Measurements from ENCODE around the gene PACS1. TPM values are rescaled to one million over a fixed set of nuclear protein-coding genes. Genes with fewer than 3 reads are reported as not detected.

The PACS1 gene
- total RNA-seq, 1 donor from 2014 or later = 86.9 TPM

DNA sequence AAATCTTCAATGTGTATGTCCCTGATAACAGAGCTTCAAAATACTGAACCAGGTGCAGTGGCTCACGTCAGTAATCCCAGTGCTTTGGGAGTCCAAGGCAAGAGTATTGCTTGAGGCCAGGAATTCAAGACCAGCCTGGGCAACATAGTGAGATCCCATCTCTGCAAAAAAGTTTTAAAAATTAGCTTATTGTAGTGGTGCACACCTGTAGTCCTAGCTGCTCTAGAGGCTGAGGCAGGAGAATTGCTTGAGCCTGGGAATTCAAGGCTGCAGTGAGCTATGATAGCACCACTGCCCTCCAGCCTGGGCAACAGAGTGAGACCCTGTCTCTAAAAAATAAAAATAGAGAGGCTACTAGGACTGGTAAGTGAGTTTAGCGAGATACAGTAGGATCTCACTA is 84.0 kb downstream of the PACS1 start:
- no peaks in the 10 kb centered on the region for H3K36me3 ChIP-seq (ENCODE audit: insufficient read depth, low read length)
- peaks cover 4% of the 10 kb centered on the region for H3K79me2 ChIP-seq (ENCODE audit: insufficient read depth, low read length)
- H3K4me3 ChIP-seq (ENCODE audit: insufficient read depth, low read depth, low read length) = no peak overlapping the region
- H3K36me3 Mint-ChIP-seq (ENCODE audit: low read depth, unreplicated experiment) = no peaks in the 10 kb centered on the region
- peaks cover 14% of the 10 kb centered on the region for H3K4me1 Mint-ChIP-seq (ENCODE audit: low read depth, unreplicated experiment)
- H3K27ac Mint-ChIP-seq (ENCODE audit: unreplicated experiment) = no peak overlapping the region
- no peak overlapping the region for H3K4me2 ChIP-seq (ENCODE audit: low read length)
- no peaks in the 10 kb centered on the region for H3K27me3 Mint-ChIP-seq (ENCODE audit: low read depth, unreplicated experiment)
- no peak overlapping the region for H2AFZ ChIP-seq (ENCODE audit: low read depth, low read length)
- H4K20me1 ChIP-seq (ENCODE audit: insufficient read depth, low read length) = peaks cover 31% of the 10 kb centered on the region
- H3K9ac ChIP-seq (ENCODE audit: low read length) = no peak overlapping the region
- no peak overlapping the region for H3K4me3 Mint-ChIP-seq (ENCODE audit: unreplicated experiment)
- H3K27me3 ChIP-seq (ENCODE audit: insufficient read depth, low read length) = no peaks in the 10 kb centered on the region
- no peaks in the 10 kb centered on the region for H3K4me1 ChIP-seq (ENCODE audit: insufficient read depth, low read length)
- no peak overlapping the region for H3K27ac ChIP-seq (ENCODE audit: low read depth, low read length)
- H3K9me3 ChIP-seq (ENCODE audit: insufficient read depth, low read depth, low read length) = no peaks in the 10 kb centered on the region
- no peak for DNase-seq (ENCODE audit: low read depth)
- FAIRE-seq = no peak
- TF ChIP-seq, protein P1, sequence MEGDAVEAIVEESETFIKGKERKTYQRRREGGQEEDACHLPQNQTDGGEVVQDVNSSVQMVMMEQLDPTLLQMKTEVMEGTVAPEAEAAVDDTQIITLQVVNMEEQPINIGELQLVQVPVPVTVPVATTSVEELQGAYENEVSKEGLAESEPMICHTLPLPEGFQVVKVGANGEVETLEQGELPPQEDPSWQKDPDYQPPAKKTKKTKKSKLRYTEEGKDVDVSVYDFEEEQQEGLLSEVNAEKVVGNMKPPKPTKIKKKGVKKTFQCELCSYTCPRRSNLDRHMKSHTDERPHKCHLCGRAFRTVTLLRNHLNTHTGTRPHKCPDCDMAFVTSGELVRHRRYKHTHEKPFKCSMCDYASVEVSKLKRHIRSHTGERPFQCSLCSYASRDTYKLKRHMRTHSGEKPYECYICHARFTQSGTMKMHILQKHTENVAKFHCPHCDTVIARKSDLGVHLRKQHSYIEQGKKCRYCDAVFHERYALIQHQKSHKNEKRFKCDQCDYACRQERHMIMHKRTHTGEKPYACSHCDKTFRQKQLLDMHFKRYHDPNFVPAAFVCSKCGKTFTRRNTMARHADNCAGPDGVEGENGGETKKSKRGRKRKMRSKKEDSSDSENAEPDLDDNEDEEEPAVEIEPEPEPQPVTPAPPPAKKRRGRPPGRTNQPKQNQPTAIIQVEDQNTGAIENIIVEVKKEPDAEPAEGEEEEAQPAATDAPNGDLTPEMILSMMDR (IDR thresholded peaks at IDR 0.05; ENCODE audit: insufficient read depth, low read depth, low read length) = no peak
- TF ChIP-seq EZH2 (IDR thresholded peaks at IDR 0.05; ENCODE audit: insufficient read depth, low read length) = no peak
- H3K9me3 Mint-ChIP-seq (ENCODE audit: unreplicated experiment) = no peaks in the 10 kb centered on the region

GRCh38 chr11:66155387-66156073 is 85.5 kb downstream of the PACS1 start:
- Histone ChIP-seq H2AFZ (ENCODE audit: low read depth, low read length) (no peak overlapping the region), H3K4me2 (ENCODE audit: low read length) (no peak overlapping the region), H3K27ac (ENCODE audit: low read depth, low read length) (no peak overlapping the region), H3K9ac (ENCODE audit: low read length) (no peak overlapping the region), H3K36me3 (ENCODE audit: insufficient read depth, low read length) (no peaks in the 10 kb centered on the region), H3K4me3 (ENCODE audit: insufficient read depth, low read depth, low read length) (no peak overlapping the region), H4K20me1 (ENCODE audit: insufficient read depth, low read length) (peaks cover 35% of the 10 kb centered on the region), H3K27me3 (ENCODE audit: insufficient read depth, low read length) (no peaks in the 10 kb centered on the region), H3K9me3 (ENCODE audit: insufficient read depth, low read depth, low read length) (no peaks in the 10 kb centered on the region), H3K4me1 (ENCODE audit: insufficient read depth, low read length) (no peaks in the 10 kb centered on the region), H3K79me2 (ENCODE audit: insufficient read depth, low read length) (peaks cover 4% of the 10 kb centered on the region)
- no peak overlapping the region for H3K27ac Mint-ChIP-seq (ENCODE audit: unreplicated experiment)
- H3K9me3 Mint-ChIP-seq (ENCODE audit: unreplicated experiment) = no peaks in the 10 kb centered on the region
- no peaks in the 10 kb centered on the region for H3K36me3 Mint-ChIP-seq (ENCODE audit: low read depth, unreplicated experiment)
- no peaks in the 10 kb centered on the region for H3K27me3 Mint-ChIP-seq (ENCODE audit: low read depth, unreplicated experiment)
- no peak for TF ChIP-seq EZH2 (IDR thresholded peaks at IDR 0.05; ENCODE audit: insufficient read depth, low read length)
- TF ChIP-seq, protein P1 (IDR thresholded peaks at IDR 0.05; ENCODE audit: insufficient read depth, low read depth, low read length) = no peak
- FAIRE-seq (no peak), DNase-seq (ENCODE audit: low read depth) (no peak)
- H3K4me3 Mint-ChIP-seq (ENCODE audit: unreplicated experiment) = no peak overlapping the region
- H3K4me1 Mint-ChIP-seq (ENCODE audit: low read depth, unreplicated experiment) = peaks cover 14% of the 10 kb centered on the region

- Mint-ChIP-seq H3K4me1 (ENCODE audit: low read depth, unreplicated experiment) (peaks cover 8% of the 10 kb centered on the region), H3K27ac (ENCODE audit: unreplicated experiment) (no peak overlapping the region), H3K27me3 (ENCODE audit: low read depth, unreplicated experiment) (no peaks in the 10 kb centered on the region), H3K4me3 (ENCODE audit: unreplicated experiment) (no peak overlapping the region), H3K36me3 (ENCODE audit: low read depth, unreplicated experiment) (no peaks in the 10 kb centered on the region), H3K9me3 (ENCODE audit: unreplicated experiment) (no peaks in the 10 kb centered on the region)
- Histone ChIP-seq H3K9ac (ENCODE audit: low read length) (no peak overlapping the region), H2AFZ (ENCODE audit: low read depth, low read length) (no peak overlapping the region), H3K9me3 (ENCODE audit: insufficient read depth, low read depth, low read length) (no peaks in the 10 kb centered on the region), H3K36me3 (ENCODE audit: insufficient read depth, low read length) (no peaks in the 10 kb centered on the region), H3K4me3 (ENCODE audit: insufficient read depth, low read depth, low read length) (no peak overlapping the region), H3K27me3 (ENCODE audit: insufficient read depth, low read length) (no peaks in the 10 kb centered on the region), H3K79me2 (ENCODE audit: insufficient read depth, low read length) (peaks cover 2% of the 10 kb centered on the region), H3K27ac (ENCODE audit: low read depth, low read length) (no peak overlapping the region), H3K4me2 (ENCODE audit: low read length) (no peak overlapping the region), H3K4me1 (ENCODE audit: insufficient read depth, low read length) (no peaks in the 10 kb centered on the region), H4K20me1 (ENCODE audit: insufficient read depth, low read length) (peaks cover 33% of the 10 kb centered on the region)
- TF ChIP-seq EZH2 (IDR thresholded peaks at IDR 0.05; ENCODE audit: insufficient read depth, low read length) = no peak
- TF ChIP-seq, protein P1 (IDR thresholded peaks at IDR 0.05; ENCODE audit: insufficient read depth, low read depth, low read length) = no peak
- no peak for FAIRE-seq
- no peak for DNase-seq (ENCODE audit: low read depth)
Observed at GRCh38 chr11:66157182-66157864, 87.3 kb downstream of the PACS1 start.

Data from astrocyte (in vitro differentiated cells and primary cell).